Spleen (tissue), 11 donors: Measurements from ENCODE around the gene ERMARD. TPM values are rescaled to one million over a fixed set of nuclear protein-coding genes. Genes with fewer than 3 reads are reported as not detected.

Experiments
- DNase-seq: peaks from one replicate; pipeline ENCODE4 v3.0.0-alpha.2; 2020
- H3K27ac ChIP-seq, 8 donors: fragments of 200-600 bp; sonication (generic) in 7 of 8; 1 replicate in 4 of 8; 2 replicates in 4 of 8; pipeline versions ENCODE4 v1.5.0 to v1.8.0; 2016 to 2021; ENCODE audit warnings: inconsistent platforms in 4 of 8, mild to moderate bottlenecking in 4 of 8, moderate library complexity in 1 of 8
- H3K27me3 ChIP-seq, 7 donors: fragments of 200-600 bp; sonication (generic) in 6 of 7; replicated peaks in 1 of 7; 1 replicate in 4 of 7; 2 replicates in 3 of 7; pipeline versions ENCODE4 v1.5.0 to v1.8.0; 2016 to 2021; ENCODE audit warnings: inconsistent platforms in 3 of 7, mild to moderate bottlenecking in 1 of 7
- H3K36me3 ChIP-seq, 6 donors: fragments of 200-600 bp; sonication (generic) in 5 of 6; 1 replicate in 4 of 6; 2 replicates in 2 of 6; pipeline versions ENCODE4 v1.5.0 to v1.8.0; 2016 to 2021; ENCODE audit warnings: inconsistent platforms in 2 of 6
- H3K4me1 ChIP-seq, 6 donors: fragments of 200-600 bp; sonication (generic) in 5 of 6; 1 replicate in 3 of 6; 2 replicates in 3 of 6; pipeline versions ENCODE4 v1.5.0 to v1.8.0; 2016 to 2021; ENCODE audit warnings: inconsistent platforms in 3 of 6
- H3K4me3 ChIP-seq, 8 donors: fragments of 200-600 bp; sonication (generic) in 7 of 8; 1 replicate in 4 of 8; 2 replicates in 4 of 8; pipeline versions ENCODE4 v1.5.0 to v1.8.0; 2016 to 2021; ENCODE audit warnings: inconsistent platforms in 4 of 8, mild to moderate bottlenecking in 4 of 8, moderate library complexity in 2 of 8
- H3K9me3 ChIP-seq, 8 donors: fragments of 200-600 bp; sonication (generic) in 7 of 8; 1 replicate in 4 of 8; 2 replicates in 4 of 8; pipeline versions ENCODE4 v1.5.0 to v1.8.0; 2016 to 2021; ENCODE audit warnings: inconsistent platforms in 4 of 8
- POLR2A ChIP-seq, 3 donors: fragments of 450-650 bp; IDR thresholded peaks; one replicate each; pipeline ENCODE4 v1.5.1; 2017; ENCODE audit warnings: antibody characterized with exemption in 3 of 3, mild to moderate bottlenecking in 1 of 3
- POLR2AphosphoS5 ChIP-seq, 3 donors: sonication (generic); formaldehyde crosslinking; IDR thresholded peaks; one replicate each; pipeline ENCODE4 v1.5.1; 2017; ENCODE audit warnings: antibody characterized with exemption in 3 of 3
- WGBS, 5 donors: extraction: QIAGEN DNeasy Blood & Tissue Kit in 3 of 5; methylation state at CpG; one replicate each; pipeline versions ENCODE4 v1.1.5 to v1.1.7; 2013 to 2018; 5-methylcytosine and 5-hydroxymethylcytosine counted together
- intact Hi-C: fragments of 100-400 bp; cut with DNase I; formaldehyde crosslinking; loops from one replicate; pipeline ENCODE4 v1.15.0; 2023; ENCODE audit warnings: low total_unique reads
- polyA plus RNA-seq, 3 donors: library from polyadenylated mRNA; stranded (reverse); fragments of 200-250 nt; gene quantifications; one replicate each; pipeline ENCODE4 v1.2.1, GENCODE V29; 2013
- total RNA-seq, 7 donors: library from RNA; depleted of rRNA in 3 of 7; stranded (reverse); fragments of >200 nt in 3 of 7; fragmentation: NEBNext Ultra II Directional in 4 of 7; extraction: Animal tissue kit (Norgen Biotek cat#: 25700) in 4 of 7; gene quantifications; one replicate each; pipeline versions ENCODE4 v1.1.0 to v1.2.1, GENCODE V29; 2016 to 2021
- TF ChIP-seq, protein P1 (sequence below), 11 experiments: fragments of 200-600 bp in 7 of 11; fragments of 450-650 bp in 4 of 11; sonication (generic) in 4 of 11; IDR thresholded peaks in 8 of 11; conservative IDR thresholded peaks in 3 of 11; 1 replicate in 7 of 11; 2 replicates in 4 of 11; pipeline versions ENCODE4 v1.4.0 to v1.8.0; 2016 to 2021; ENCODE audit warnings: antibody characterized with exemption in 11 of 11, inconsistent platforms in 4 of 11, mild to moderate bottlenecking in 1 of 11
- donor health status: healthy with polysubstance abuse.
- donor health status: DM: no; HTN: no; CAD: no; lungs with moderate emphysema.
- donor health status: DM: no; HTN: no; CAD: no.
- donor health status: Bipolar disorder and iron deficiency.
- donor health status: healthy.
- donor health status: DM: no; HTN: no; CAD: no.
- donor health status: DM: yes; HTN: yes; CAD: no.

Gene ERMARD
- total and polyA plus RNA-seq, 10 donors = 23.1 to 87.3 (median 37.7) TPM

DNA sequence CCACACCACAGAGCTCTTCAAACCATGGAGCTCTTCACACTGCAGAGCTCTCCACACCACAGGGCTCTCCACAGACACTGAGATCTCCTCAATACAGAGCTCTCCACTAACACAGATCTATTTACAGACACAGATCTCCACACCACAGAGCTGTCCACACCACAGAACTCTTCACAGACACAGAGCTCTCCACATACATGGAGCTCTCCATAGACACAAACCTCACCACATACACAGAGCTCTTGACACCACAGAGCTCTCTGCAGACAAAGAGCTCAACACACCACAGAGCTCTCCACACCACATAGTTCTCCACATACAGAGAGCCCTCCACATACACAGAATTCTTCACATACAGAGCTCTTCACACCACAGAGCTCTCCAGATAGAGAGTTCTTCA is 53.0 kb downstream of the ERMARD start:
- DNase-seq = no peak
- H3K36me3 ChIP-seq = no peaks in the 10 kb centered on the region
- no peak overlapping the region for H3K4me3 ChIP-seq

DNA sequence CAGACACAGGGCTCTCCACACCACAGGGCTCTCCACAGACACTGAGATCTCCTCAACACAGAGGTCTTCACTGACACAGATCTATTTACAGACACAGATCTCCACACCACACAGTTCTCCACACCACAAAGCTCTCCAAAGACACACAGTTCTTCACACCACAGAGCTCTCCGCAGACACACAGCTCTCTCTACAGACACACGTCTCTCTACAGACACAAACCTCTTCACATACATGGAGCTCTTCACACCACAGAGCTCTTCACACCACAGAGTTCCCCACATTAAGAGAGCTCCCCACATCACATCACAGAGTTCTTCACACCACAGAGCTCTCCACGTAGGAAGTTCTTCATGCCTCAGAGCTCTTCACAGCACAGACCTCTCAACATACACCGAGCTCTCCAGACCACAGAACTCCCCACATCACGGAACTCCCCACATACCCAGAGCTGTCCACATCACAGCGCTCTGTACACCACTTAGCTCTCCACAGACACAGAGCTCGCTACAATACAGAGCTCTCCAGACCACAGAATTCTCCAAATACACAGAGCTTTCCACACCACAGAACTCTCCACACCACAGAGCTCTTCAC is 53.9 kb downstream of the ERMARD start:
- Histone ChIP-seq H3K27me3 (peaks cover 0 to 54% (median 0%) of the 10 kb centered on the region in 7 donors), H3K9me3 (no peaks in the 10 kb centered on the region), H3K4me1 (peaks cover 0 to 15% (median 3%) of the 10 kb centered on the region in 6 donors), H3K4me3 (no peak overlapping the region), H3K36me3 (no peaks in the 10 kb centered on the region), H3K27ac (no peak overlapping the region)
- TF ChIP-seq, protein P1, sequence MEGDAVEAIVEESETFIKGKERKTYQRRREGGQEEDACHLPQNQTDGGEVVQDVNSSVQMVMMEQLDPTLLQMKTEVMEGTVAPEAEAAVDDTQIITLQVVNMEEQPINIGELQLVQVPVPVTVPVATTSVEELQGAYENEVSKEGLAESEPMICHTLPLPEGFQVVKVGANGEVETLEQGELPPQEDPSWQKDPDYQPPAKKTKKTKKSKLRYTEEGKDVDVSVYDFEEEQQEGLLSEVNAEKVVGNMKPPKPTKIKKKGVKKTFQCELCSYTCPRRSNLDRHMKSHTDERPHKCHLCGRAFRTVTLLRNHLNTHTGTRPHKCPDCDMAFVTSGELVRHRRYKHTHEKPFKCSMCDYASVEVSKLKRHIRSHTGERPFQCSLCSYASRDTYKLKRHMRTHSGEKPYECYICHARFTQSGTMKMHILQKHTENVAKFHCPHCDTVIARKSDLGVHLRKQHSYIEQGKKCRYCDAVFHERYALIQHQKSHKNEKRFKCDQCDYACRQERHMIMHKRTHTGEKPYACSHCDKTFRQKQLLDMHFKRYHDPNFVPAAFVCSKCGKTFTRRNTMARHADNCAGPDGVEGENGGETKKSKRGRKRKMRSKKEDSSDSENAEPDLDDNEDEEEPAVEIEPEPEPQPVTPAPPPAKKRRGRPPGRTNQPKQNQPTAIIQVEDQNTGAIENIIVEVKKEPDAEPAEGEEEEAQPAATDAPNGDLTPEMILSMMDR (IDR thresholded peaks at IDR 0.05 in 8 of 11, conservative IDR thresholded peaks at IDR 0.05 in 3 of 11) = no peak
- TF ChIP-seq POLR2A (IDR thresholded peaks at IDR 0.05) (no peak), POLR2AphosphoS5 (IDR thresholded peaks at IDR 0.05) (no peak)
- intact Hi-C loops = no loop called here
- 25 to 38% (median 38%) methylated on average over 7 of the region's 7 CpGs for WGBS, 5 donors
- DNase-seq = peak; percentile 28

More for the DNA sequence above, 53.0 kb downstream of the ERMARD start:
- Histone ChIP-seq H3K9me3 (no peaks in the 10 kb centered on the region), H3K4me1 (peaks cover 0 to 15% (median 3%) of the 10 kb centered on the region in 6 donors), H3K27me3 (peaks cover 0 to 61% (median under 1%) of the 10 kb centered on the region in 7 donors), H3K27ac (no peak overlapping the region)
- intact Hi-C loops = no loop called here
- TF ChIP-seq, protein P1 (IDR thresholded peaks at IDR 0.05 in 8 of 11, conservative IDR thresholded peaks at IDR 0.05 in 3 of 11) = no peak
- no peak for TF ChIP-seq POLR2AphosphoS5 (IDR thresholded peaks at IDR 0.05)
- no peak for TF ChIP-seq POLR2A (IDR thresholded peaks at IDR 0.05)

DNA sequence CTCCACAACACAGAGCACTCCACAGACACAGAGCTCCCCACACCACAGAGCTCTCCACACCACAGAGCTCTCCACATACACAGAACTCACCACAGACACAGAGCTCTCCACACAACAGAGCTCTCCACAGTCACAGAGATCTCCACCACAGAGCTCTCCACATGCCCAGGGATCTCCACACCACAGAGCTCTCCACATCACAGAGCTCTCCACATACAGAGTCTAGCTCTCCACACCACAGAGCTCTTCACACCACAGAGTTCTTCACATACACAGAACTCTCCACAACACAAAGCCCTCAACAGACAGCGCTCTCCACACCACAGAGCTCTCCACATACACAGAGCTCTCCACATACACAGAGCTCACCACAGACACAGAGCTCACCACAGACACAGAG is 55.3 kb downstream of the ERMARD start:
- intact Hi-C loops = no loop called here
- peaks cover 0 to 40% (median 0%) of the 10 kb centered on the region in 7 donors for H3K27me3 ChIP-seq
- no peak for TF ChIP-seq POLR2AphosphoS5 (IDR thresholded peaks at IDR 0.05)
- no peak for TF ChIP-seq POLR2A (IDR thresholded peaks at IDR 0.05)
- TF ChIP-seq, protein P1 (IDR thresholded peaks at IDR 0.05 in 8 of 11, conservative IDR thresholded peaks at IDR 0.05 in 3 of 11) = no peak

DNA sequence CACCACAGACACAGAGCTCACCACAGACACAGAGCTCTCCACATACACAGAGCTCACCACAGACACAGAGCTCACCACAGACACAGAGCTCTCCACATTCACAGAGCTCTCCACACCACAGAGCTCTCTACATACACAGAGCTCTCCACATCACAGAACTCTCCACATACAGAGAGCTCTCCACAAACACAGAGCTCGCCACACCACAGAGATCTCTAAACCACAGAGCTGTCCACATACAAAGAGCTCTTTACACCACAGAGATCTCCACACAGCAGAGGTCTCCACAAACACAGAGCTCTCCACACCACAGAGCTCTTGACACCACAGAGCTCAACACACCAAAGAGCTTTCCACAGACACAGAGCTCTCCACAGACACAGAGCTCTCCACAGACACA is 55.8 kb downstream of the ERMARD start:
- peaks cover 0 to 15% (median 3%) of the 10 kb centered on the region in 6 donors for H3K4me1 ChIP-seq
- TF ChIP-seq POLR2AphosphoS5 (IDR thresholded peaks at IDR 0.05) (no peak), POLR2A (IDR thresholded peaks at IDR 0.05) (no peak)
- TF ChIP-seq, protein P1 (IDR thresholded peaks at IDR 0.05 in 8 of 11, conservative IDR thresholded peaks at IDR 0.05 in 3 of 11) = no peak
- no peak overlapping the region for H3K4me3 ChIP-seq
- H3K27me3 ChIP-seq = peaks cover 0 to 35% (median 0%) of the 10 kb centered on the region in 7 donors
- intact Hi-C loops = no loop called here
- WGBS, 5 donors = 24 to 55% (median 29%) methylated on average over 1 of the region's 1 CpG
- H3K27ac ChIP-seq = no peak overlapping the region
- no peaks in the 10 kb centered on the region for H3K9me3 ChIP-seq
- H3K36me3 ChIP-seq = no peaks in the 10 kb centered on the region
- DNase-seq = peak; percentile 15

More for the DNA sequence above, 55.3 kb downstream of the ERMARD start:
- Histone ChIP-seq H3K27ac (no peak overlapping the region), H3K4me3 (no peak overlapping the region), H3K9me3 (no peaks in the 10 kb centered on the region), H3K36me3 (no peaks in the 10 kb centered on the region), H3K4me1 (peaks cover 0 to 15% (median 3%) of the 10 kb centered on the region in 6 donors)
- peak; percentile 21 for DNase-seq
- 46 to 75% (median 64%) methylated on average over 1 of the region's 1 CpG for WGBS, 5 donors
